Stimulated activated CD4-positive, alpha-beta T cell treated with anti-CD3 and anti-CD28 coated beads, TNF-alpha, amount 100 ng/mL, for 4 hours (primary cell): Measurements from ENCODE around the gene RFT1.

Experiments
- DNase-seq, 3 experiments: peaks; one replicate each; pipeline ENCODE4 v3.0.0-alpha.2; 2020; ENCODE audit warnings: low read depth in 3 of 3

RFT1 gene, protein sequence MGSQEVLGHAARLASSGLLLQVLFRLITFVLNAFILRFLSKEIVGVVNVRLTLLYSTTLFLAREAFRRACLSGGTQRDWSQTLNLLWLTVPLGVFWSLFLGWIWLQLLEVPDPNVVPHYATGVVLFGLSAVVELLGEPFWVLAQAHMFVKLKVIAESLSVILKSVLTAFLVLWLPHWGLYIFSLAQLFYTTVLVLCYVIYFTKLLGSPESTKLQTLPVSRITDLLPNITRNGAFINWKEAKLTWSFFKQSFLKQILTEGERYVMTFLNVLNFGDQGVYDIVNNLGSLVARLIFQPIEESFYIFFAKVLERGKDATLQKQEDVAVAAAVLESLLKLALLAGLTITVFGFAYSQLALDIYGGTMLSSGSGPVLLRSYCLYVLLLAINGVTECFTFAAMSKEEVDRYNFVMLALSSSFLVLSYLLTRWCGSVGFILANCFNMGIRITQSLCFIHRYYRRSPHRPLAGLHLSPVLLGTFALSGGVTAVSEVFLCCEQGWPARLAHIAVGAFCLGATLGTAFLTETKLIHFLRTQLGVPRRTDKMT

DNA sequence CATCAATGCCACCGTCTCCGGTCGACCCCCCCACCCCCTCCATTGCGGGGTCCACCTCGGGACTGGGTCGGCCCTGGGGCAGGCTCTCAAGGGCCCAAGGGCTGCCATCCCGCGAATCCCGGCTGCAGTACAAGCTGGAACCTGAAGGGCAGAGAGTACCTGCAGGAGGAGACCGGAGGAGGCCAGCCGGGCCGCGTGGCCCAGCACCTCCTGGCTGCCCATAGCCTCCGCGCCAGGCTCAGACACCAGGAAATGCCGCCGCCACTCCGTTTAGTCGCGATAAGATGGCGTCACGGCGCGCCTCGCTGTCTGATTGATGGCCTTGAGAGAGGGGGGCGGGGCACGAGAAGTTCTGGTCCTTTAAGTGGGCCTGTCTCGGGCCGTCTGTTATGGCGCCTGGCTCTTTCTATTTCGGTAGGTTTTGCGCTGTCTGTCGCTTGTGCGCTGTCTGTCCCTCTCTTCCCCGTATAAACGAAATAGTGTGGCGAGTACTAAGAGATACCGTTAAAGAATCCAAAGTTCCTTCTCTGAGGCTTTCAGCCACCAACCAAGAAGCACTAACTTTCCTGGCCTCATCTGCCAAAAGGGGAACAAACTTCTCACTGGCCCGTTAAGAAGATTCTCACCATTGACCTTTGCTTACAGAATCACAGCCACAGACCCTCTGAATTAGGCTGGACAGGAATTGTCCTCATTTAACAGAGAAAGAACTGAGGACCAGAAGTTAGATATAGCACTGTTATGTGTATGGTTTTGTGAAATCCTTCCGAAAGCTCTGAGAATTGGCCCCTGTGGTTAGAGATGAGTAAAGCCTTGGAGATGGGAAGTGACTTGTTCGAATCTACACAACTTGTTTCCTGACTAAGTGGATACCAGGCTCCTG lies at the start of gene RFT1:
TSS of gene RFT1 (minus strand) at position 257 of the 883 bp plus-strand sequence. CDS start at position 222, 35 bp downstream.
- peak; percentile 94 to 97 (median 96) for DNase-seq

DNA sequence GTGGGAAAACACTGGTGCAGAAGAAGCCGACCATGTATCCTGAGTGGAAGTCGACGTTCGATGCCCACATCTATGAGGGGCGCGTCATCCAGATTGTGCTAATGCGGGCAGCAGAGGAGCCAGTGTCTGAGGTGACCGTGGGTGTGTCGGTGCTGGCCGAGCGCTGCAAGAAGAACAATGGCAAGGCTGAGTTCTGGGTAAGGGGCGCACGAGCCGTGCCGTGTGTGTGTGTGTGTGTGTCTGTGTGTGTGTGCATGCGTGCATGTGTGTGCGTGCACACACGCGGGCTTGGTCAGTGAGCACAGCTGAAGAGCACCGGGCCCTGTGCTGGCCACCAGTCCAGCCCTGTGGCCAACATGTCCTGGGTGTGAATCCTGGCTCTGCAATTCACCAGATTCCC lies 49.3 kb upstream of the RFT1 start:
- DNase-seq = no peak

DNA sequence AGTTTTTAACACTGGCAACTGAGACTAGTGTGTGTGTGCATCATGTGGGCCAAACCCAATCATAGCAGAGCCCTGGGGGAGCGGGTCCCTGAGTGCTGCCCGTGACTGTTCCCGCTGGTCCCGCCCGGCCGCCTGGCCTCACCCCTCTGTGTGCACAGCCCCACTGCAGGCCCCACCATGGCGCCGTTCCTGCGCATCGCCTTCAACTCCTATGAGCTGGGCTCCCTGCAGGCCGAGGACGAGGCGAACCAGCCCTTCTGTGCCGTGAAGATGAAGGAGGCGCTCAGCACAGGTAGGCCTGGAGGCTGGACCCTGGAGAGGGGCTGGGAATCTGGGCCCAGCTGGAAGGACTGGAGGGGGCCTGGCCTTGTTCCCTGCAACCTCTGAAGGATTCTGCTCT lies 48.0 kb upstream of the RFT1 start:
- no peak for DNase-seq

DNA sequence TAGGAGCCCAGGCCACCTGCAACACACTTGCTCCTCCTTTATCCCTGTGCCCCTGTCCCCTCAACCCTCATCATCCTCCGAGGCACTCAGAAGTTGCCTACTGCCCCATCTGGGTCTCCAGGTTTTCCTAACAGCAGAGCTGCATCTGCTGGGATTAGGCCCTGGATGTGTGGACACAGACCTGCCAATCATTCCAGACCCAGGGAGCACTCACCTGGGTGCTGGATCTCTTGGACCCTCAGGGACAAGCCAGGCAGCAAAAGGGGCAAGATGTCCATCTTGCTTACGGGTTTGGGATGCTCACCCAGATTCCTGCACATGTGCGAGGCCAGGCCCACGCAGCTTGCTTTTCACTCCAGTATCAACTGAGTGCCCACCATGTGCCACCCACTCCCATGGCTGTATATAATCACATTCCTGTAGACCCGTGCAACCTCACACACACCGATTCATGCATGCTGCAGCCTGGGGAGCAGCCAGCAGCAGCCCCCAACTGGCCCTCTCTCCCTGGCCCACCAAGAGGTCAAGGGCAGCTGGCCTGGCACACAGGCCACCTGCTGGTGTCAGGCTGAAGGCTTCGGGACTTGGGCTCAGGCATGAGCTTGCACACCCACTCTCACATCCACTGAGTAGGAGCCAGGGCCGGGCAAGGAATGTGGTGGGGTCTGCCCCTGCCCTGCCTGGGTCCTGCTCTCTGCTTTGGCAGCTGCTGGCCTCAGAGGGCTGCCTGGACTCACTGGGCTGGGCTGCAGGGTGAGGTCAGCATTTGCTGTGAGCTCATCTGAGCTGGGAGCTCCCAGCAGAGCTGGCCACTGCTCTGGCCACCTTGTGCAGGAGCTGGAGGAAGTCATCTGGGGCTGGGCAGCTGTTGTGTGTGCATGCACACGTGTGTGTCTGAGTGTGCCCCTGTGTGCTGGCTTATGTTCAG lies 45.6 kb upstream of the RFT1 start:
- no peak for DNase-seq

DNA sequence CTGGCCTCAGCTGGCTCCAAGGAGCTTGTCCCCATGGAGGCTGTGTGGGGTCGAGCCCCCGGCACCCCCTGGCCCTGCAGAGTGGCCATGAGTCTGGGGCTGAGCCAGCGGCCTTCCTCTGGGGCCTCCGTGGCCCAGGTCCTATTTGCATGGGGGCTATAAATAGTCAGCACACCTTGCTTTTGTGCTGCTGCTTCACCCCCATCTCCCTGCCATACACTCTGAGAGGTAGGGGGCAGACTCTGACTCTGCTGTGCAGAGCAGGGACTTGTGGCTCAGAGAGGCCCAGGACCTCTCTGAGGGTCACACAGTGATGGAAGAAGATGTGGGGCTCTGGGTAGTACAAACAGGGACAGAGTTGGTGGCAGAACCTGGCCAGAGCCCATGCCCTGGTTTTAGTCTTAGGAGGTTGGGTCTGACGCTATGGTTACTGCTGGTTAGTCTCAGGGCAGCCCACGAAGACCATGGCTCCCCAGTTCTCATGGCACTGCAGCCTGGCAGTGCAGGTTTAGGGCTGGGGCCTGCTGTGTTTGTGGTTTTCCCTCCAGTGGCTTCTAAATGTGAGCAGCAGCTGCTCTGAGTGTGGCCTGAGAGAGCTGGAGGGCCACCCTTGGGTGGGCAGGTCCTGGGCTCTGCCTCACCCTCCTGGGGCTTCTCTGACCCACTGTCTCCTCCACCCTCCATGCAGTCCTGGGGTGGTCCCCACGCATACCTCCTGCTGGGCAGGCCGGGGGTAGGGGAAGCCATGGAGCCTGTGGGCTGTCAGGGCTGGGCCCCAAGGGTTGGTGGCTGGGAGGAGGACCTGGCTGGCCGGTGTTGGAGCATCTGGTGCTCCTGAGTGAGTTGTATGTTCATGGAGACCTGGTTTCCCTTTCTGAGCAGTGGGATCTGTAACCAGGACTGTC lies 44.4 kb upstream of the RFT1 start:
- no peak for DNase-seq

DNA sequence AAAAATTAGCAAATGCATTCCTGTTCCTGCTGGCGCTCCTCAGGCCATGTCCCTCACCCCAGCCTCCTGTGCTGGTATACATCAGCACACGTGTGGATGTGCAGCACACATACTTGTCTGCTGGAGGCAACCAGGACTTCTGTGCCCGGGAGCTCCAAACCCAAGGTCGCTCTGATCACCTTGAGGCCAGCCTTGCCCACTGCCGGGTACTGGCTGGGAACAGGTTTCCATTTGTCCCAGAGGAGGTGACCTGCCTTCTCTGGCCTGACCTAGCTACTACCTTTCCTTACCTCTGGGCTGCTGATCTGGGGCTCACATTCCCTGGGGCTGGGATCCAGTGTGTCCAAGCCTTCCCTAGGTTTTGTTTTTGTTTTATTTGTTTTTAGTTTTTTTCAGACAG lies 42.9 kb upstream of the RFT1 start:
- no peak for DNase-seq

DNA sequence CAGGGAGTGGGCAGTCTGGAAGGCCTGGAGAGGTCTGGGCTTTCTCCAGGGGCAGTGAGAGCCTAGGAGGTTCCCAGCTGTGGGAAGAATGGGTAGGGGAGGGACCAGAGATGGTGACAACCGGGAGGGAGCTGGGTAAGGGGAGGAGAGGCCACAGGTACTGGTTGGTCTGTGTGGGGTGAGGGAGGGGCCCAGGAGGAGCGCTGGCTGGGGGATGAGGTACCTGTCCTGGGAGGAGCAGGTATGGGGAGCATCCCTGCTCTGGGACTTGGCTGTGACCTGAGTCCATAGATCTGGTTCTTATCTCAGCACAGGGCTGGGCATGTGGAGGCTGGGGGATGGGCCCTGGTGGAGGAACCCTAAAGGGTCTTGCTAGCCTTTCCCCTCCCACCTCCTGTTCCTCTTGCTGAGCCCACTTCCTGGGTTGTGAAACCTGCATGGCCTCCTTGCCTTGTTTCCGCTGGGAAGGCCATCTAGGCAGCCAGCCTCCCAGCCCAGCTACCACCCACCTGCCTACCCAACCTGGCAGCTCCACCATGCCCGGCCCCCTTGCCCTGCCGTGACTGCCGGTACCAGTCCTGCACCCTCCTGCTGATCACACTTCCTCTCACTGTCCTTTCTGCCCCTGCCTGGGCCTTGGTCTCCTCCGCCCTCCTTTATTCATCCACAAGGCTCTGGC lies 41.7 kb upstream of the RFT1 start:
- DNase-seq = no peak

DNA sequence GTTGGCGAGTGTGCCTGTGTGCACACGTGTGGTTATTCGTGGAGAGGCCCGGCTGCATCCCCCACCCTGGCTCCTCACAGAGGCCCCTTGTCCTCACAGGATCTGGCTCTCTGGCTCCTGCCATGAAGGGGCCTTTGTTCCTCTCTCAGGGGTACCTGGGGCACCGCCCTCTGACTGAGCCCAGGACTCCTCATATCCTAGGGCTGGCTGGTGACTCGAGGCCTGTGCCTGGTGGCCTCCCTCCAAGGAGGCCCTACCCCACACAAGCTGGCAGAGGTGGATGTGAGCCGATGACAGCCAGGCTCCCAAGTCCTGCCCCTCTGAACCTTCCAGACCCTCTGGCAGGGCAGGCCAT lies 40.8 kb upstream of the RFT1 start:
- no peak for DNase-seq

DNA sequence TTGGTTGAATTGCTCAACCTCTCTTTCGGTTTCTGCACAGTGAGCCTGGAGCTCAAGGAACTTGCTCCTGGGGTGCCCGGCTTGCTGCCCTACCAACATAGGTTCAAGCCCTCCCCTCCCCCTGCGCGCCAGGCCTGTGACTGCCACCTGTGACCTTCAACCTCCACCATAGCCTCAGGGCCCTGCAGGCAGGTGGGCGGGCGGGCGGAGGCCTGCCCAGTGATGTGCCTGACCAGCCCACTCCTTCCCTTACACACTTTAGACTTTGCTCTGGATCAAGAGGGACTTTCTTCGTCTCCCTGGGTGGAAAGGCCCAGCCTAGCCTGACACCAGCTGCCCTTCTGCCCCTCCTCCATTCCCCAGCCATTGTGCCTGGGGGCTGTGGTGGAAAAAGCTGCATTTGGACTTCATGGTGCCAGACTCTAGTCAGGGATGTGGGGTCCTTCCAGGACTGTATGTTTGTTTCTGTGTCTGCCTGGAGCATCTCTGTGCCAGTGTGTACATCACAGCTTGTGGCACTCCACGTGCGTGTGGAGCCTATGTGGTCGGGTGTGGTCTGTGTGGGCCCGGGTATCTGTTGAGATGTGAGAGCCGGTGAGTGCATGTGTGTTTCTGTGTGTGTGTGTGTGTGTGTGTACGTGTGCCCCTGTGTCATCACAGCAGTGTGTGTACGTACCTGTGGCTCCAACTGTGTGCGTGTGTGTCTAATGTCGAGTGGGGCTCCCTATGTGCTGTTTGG lies 40.3 kb upstream of the RFT1 start:
- no peak for DNase-seq

DNA sequence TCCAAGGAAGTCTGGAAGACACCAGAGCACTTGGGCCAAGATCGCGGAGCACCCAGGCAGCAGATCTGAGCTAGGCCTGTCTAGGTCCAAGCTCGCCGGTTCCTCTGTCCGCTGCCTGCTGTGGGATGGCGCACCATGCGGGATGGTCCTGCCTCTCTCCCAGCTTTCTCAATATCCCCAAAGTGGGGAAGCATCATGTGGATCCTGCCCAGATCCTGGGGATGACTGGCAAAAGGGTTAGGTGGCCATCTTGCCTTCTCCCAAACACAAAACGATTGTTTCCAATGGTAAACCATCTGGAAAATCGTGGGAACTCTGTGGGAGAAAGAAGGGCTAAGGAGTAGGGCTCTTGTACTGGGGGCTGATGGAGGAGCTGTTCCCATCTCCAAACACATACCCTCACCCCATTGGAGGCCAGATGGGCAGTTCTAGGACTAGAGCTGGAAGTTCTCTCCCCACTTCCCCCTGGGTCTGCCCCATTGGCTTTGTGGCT lies 39.6 kb upstream of the RFT1 start:
- DNase-seq = no peak

DNA sequence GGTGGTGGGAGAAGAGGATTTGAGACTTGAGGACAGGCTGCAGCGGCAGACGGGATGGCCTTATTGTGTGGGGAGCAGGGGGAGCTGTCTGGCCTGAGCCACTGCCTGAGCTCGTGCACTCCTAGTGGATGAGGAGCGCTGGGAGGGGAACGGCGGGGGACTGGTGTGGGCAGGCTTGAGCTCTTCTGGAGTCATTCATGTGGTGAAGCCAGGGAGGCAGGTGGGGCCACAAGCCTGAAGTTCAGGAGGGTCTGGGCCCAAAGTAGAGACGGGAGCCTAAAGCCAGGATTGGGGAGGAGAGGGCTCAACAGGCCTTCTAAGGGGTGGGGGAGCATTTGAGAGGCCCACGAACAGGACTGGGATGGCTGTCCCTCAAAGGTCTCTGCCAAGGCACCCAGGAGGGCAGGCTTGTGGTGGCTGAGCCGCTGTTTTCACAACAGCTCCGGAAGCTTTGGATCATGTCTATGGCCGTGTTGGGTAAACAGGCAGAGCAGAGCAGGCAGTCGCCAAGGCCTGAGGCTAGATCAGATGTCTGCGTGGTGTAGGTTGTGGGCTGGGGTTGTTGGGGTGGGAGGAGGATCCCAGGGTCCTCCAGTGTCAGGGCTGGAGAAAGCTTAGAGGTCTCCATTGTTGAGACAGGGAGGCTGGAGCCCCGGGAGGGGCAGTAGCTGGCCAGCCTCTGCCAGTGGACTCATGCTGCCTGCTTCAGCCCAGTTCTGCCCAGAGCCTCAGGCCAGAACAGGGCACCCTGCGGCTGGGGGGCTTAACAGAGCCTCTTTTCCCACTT lies 39.0 kb upstream of the RFT1 start:
- no peak for DNase-seq

DNA sequence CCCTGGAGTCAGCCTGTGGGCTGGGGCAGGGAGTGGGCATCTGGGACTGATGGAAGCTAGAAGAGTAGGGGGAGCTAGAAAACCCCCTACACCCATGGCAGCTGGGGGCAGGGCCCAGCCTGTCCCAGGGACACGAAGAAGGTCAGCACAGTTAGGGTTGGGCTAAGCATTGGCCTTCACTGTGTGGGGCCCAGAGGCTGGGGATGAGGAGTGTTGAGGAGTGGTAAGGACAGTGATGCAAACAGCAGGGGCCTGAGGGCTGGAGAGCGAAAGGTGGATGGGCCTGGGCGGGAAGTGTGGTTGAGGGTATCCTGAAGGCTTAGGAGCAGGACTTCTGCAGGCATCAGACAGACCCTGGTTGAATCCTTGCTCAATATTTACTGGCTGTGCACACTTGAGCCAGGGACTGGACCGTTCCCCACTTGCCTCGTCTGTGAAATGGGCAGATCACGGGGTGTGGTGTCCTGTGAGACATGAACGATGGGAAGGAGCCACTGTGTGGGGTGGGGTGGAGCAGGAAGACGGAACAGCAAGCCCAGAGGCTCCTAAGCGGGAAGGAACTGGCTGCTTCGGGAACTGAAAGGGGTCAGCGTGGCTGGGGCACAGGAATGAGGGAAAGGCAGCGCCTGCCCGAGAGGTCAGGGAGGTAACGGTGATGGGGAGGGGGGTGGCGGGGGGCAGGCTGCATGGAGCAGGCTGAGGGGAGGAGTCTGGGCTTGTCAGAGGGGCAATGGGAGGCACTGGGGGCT lies 38.1 kb upstream of the RFT1 start:
- no peak for DNase-seq

DNA sequence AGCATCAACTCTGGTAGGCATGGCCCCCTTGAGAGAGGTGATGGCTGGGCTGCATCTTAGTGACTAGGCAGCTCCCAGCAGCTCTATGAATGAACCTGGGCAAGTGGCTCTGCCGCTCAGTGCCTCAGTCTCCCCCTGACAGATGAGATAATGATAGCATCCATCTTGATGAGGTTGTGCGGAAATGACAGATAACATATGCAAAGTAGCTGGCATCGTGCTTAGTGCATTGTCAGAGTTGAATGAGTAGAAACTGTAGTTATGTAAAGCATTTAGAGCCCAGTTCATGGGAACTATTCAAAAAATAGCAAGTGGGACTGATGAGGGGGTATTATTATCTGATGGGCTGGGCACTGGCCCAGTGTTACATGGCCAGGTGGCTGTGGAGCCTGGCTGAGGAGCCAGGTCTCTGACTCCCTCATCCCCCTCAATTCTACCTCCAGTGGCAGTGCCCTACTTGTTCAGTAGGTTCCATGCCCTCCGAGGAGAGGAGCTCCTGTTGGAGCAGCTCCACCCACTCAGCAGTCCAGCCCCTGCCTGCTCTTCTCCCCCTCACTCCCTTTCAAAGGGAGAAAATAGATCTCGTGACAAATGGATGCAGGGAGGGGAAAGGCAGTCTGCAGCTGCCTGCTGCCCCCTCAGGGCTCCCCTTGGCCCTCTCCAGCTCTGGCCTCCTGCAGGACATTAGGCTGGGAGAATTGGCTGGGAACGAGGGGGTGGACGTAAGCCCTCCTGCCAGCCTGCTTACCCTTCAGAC lies 37.4 kb upstream of the RFT1 start:
- no peak for DNase-seq

DNA sequence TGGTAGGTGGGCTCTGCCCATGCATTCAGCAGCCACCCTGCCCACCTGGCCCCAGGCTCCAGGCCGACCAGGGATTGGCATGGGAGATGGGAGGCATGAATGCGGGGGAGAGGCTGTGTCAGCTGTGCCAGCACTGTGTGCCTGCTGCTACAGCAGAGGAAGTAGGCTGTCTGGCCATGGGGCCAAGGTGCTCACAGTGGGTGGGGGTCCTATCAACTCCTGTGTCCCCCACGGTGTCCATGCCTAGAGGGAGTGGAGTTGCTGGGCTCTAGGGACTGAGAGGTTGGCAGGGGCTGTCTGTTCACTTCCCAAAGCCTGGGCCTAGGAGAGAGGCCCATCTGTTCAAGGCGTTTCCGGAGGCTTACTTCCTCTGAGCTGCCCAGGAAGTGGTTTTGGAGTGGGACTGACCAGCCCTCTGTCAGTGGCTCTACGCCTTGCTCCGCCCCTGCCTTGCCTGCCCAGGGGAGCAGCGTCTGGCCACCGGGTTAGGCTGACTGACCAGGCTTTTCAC lies 36.6 kb upstream of the RFT1 start:
- no peak for DNase-seq

DNA sequence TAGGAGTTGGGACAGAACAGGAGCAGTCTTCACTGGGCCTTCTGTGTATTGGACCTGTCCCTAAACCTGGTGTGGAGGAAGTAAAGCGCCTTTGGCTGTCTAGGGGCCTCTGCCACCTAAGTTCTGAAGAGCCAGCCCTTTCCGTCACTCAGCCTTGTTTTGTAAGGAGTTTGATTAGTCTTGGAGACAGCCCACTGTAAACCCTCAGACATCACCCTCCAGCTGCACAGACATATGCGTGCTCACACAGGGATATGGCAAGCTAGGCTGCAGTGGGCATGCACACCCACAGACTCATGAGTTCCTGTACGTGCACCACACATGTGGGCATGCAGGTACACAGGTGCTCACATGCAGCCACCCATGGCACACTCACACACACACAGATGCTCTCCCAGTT lies 36.0 kb upstream of the RFT1 start:
- no peak for DNase-seq

DNA sequence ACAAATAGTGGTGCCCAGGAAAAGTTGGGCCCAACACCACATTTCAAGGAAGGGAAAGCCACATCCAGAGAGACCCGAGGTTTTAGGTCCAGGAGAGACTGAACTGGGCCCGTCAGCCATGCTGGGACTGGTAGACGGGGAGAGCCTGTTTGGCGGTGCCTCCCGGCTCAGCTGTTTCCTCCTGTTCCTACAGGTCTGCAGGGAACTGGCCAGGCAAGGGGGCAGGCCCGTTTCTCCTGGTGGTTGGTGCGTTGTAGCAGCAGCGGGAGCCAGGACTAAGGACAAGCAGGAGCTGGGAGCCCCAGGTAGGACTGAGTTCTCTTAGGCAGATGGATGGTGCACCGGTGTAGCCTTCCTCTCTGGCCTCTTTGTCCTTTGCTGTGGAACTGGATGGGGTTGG lies 34.7 kb upstream of the RFT1 start:
- no peak for DNase-seq
